OCI-M2 (cell line): Measurements from ENCODE around the gene AHRR.
"Not testable (repeated sequence)": the region's sequence is repeated elsewhere in the genome, so short reads cannot be mapped to it uniquely, and the experiment has no call there.

ENCODE experiments used
- DNase-seq: peaks from one replicate; lab custom pipeline; 2025; ENCODE audit not compliant: unreplicated experiment; lab: John Stamatoyannopoulos, UW

The AHRR gene

DNA sequence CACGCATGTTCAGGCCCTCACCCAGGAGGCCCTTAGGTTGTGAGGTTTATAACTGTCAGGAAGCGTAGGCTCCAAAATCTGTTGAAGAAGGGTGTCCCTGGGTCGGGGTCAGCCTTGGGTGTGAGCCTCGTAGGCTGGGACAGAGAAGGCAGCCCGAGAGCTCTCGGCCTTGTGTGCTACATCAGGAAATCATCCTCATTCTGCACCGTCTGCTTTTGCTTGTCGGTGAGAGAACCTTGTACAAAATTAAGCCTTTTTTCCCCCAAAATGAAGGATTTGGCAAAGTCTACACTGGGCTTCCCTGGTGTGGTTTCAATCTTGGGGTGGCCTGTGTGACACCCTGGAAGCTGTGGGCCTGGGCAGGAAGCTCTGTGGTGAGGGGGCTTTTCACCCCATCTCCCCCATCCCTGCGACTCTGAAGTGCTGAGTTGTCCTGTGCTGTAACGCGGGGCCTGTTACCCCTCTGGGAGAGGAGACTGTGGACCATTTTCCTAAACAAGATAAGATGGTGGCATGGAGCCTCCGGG, 55.3 kb downstream of the AHRR start:
- no peak for DNase-seq

DNA sequence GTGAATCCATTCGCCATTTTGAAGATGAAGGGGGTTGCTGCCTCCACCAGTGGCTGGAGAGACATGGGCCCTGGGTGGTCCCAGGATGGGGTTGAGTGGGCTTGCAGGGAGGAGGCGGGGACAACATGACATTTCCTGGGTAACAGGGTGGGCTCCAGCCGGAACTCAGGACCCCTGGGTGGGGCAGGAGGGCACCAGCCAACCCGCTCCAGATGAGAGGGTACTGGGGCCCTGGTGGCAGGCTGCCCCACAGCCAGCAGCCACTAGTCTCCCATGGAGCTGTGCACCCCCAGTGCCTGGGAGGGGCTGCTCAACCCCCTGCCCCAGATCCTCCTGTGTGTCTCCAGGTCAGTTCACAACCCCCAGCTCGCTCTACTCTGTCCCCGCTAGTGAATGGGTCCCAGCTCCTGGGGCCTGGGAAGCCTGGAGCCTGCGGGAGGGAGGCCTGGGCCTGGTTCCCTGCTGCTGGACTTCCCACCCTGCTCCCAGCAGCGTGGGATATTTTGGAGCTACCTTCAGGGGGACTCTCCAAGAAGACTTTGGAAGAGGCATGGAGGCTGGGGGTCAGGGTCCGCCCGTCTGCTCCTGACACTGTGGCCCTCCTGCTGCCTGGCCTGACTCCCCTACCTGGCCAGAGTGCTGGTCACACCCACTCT, 55.9 kb downstream of the AHRR start:
- no peak for DNase-seq

DNA sequence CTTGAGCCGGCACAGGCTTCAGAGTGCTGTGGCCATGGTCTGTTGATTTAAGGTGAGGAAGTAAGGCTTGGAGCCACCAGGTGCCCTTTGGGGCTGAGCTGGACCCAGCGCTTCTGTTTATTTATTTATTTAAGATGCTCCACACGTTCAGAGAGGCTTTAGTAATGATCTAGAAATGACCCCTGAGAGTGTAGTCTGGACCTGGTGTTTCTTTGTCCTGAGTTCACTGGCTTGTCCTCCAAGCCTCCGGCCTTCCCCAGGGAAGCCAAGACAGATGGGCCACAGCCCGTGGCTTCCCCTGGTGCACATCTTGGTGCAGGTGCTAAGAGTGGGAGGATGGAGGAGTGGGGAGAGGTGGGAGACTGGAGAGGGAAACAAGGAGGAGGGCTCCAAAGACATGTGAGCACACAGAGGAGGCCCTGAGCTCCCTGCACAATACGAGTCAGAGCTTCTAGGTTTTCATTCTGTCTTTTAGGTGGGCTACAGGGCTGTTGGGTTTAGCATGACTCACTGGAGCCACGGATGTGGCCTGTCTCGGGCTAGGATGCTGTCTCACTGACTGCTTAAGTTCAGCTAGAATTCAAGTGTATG, 56.9 kb downstream of the AHRR start:
- no peak for DNase-seq

DNA sequence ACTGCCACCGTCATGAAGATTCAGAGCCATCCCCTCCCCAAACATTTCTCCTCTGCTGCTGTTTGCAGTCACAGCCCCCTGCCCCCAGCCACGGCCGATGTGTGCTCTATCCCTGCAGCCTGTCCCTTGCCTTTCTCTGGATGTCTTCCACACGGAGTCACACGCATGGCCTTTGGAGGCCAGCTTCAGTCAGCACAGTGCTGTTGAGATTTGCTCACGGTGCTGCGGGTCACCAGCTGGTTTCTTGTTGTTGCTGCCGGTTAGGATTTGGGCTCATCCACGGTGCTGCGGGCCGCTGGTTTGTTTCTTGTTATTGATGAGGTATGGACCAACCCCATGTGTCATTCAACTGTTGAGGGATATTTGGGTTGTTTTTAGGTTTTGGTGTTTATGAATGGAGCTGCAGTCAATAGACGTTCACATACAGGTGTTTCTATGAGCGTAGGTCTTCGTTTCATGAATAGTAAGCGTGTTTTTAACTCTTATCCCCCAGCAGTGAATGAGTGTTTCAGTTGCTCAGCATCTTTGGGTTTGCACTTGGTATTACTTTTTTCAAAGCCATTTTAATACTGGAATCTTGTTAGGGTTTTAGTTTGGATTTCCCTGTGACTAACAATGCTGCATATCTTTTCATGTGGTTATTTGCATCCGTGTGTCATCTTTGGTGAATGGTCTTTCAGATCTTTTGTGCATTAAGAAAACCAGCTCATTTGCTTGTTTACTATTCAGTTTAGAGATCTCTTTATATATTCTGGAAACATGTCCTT, 57.6 kb downstream of the AHRR start:
- DNase-seq, result no peak

DNA sequence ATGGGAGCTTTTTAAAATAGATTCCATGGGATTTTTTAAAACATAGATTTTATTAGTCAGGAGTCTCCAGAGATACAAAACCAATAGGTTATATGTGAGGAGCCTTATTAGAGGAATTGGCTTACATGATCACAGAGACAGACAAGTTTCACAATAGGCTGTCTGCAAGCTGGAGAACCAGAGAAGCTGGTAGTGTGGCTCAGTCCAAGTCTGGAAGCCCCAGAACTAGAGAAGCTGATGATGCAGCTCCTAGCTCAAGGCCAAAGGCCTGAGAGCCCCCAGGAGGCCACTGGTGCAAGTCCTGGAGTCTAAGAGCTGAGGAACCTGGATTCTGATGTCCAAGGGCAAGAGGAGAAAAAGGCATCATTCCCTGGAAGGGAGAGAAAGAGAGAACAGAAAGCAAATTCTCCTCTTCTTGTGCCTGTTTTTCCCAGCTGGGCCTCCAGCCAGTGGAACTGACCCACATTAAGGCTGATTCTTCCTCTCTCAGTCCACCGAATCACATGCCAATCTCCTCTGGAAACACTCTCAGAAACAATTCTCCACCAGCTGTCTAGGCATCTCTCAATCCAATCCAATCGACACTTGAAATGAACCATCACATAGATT, 59.3 kb downstream of the AHRR start:
- DNase-seq, result no peak

DNA sequence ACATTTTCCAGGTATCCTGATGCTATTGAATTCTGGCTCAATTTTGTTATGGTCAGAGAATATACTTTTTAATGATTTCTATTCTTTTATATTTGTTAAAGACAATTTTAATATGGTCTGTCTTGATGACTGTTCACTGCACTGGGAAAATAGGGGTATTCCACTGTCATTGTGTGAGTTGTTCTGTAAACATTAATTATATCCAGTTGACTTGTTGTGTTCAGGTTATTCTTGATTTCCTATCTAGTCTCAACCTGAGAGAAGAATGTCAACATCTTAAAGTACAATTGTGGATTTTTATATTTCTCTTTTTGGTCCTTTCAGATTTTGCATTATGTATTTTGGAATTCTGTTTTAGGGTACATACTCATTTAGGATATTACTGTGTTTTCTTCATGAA, 61.6 kb downstream of the AHRR start:
- DNase-seq, result no peak

DNA sequence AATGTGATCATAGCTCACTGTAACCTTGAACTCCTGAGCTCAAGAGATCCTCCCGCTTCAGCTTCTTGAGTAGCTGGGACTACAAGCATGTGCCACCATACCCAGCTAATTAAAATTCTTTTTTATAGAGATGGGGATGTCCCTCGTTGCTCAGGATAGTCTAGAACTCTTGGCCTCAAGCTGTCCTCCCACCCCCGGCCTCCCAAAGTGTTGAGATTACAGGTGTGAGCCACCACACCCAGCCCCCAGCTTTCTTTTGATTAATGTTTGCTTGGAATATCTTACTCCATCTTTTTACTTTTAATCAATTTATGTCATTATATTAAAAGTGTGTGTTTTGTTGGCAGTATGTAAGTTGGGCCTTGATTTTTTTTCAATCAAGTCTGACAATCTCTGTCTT, 62.1 kb downstream of the AHRR start:
- no peak for DNase-seq

DNA sequence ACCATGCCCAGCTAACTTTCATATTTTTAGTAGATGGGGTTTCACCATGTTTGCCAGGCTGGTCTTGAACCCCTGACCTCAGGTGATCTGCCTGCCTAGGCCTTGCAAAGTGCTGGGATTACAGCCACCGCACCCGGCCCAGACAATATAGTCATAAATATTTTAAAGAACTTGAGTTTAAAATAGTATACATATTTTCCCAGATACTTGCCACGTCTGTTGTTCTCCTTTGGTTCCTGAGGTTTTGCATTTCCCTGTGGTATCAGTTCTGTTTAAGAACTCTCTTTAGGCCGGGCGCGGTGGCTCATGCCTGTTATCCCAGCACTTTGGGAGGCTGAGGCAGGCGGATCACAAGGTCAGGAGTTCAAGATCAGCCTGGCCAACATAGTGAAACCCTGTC, 63.1 kb downstream of the AHRR start:
- DNase-seq, result not testable (repeated sequence)

DNA sequence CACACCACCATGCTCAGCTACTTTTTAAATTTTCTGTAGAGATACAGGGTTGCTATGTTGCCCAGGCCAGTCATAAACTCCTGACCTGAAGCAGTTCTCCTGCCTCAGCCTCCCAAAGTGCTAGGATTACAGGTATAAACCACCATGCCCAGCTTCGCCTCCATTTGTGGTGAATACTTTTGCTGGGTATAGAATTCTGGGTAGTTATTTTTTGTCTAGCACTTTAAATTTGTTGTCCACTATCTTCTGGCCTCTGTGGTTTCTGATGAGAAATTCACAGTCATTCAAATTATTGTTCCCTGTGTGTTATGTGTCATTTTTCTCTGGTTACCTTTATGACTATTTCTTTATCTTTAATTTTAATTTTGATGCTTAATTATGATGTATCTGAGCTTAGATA, 63.8 kb downstream of the AHRR start:
- no peak for DNase-seq

DNA sequence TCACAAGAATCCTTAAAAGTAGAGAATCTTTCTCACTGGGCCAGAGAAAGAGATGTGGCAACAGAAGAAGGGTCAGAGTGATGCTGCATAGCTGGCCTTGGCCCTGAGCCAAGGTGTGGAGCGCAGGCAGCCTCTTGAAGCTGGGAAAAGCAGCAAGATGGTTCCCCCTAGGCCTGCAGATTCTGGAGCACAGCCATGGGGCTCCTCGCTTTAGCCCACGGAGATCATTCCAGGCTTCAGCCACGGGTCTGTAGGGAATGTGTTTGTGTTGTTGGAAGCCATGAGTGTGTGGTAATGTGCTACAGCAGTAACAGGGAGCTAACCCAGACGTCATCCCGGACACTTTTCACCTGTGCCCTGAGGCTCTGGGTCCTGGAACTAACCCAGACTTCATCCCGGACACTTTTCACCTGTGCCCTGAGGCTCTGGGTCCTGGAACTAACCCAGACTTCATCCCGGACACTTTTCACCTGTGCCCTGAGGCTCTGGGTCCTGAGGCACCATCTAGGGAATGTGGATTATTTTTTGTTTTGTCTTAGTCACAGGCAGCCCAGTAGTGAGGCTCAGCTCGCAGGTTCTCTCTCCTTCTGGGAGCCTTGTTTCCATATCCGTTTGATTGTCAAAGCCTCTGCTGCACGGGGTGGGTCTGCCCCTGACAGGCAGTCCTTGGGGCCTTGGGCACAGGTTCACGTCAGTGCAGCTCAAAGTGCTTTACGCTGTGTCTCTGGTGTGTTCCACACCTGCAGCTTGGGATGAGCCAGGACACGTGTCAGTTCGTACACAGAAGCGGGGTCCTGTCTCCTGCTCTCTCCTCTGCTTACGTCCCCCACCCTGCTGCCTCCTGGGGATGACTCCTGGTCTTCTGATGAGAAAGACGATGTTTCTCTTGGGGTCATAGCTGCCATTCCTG, 65.2 kb downstream of the AHRR start:
- DNase-seq, result no peak

DNA sequence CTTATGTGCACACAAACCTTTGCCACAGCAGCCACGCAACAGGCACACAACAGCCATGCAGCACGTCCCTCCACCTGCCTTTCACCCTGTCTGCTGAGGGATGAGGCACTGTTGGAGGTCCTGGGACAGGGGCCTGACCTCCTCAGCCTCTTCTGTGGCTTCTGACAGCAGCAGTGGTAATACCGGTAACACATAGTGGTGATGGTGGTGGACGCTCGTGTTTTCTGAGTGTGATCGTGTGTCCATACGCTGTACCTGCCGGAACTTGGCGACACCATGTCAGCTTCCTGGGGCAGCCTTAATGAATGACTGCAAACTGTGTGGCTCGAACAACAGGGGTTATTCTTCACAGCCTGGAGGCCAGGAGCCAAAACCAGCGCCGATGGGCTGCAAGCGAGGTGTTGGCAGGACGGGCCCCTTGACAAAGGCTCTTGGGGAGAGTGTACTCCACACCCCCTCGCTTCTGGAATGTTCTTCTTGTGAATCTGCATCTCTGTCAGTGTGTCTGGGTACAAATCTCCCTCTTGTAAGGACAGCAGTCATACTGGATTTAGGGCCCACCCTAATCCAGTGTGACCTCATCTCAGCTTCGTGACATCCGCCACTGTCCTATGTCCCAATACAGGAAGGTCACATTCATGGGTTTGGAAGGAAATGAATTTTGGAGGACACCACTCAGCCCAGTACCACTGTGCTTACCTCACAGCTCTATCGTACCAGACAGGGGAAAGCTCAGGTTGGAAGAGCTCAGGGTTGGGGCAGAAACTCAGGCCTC, 66.2 kb downstream of the AHRR start:
- DNase-seq, result no peak

DNA sequence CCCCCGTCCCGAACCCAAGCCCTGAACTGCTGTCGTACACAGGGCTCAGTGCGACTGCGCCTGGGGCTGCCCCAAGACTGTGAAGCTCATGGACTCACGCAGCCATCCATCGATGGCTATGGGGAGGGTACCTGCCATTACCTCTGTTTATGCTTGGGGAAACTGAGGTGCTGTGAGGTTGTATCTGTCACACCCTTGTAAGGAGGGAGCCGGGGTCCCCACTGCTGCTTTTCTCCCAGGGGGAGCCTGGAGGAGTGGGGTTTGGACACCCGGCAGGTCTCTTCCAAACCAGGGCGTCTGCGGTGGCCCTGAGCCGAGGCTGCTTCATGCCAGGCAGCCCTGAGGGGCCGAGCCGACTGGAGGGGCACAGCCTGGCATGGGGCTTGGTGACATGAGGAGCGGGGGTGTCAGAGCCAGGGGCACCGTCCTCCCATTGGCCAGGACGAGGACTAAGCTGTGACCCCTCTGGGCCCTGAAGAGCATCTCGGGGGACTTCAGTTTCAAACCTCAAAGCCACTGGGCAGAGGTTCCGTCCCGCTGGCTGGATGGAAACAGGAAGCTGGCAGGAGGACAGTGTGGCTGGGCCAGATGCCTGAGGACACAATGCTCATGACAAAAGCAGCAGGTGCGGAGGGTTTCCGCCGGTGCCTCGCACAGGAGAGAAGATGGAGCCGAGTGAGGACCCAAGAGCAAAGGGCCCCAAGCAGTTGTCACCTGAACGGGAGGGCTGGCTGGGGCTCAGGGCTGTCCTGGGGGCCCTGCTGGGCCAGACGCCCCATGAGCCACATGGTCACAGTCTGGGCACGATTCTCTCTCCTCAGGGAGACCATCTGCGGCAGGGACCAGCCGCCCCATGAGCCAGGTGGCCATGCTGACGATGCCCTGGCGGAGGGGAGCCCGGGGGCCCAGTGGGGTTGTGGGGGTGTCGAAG, 67.0 kb downstream of the AHRR start:
- no peak for DNase-seq

DNA sequence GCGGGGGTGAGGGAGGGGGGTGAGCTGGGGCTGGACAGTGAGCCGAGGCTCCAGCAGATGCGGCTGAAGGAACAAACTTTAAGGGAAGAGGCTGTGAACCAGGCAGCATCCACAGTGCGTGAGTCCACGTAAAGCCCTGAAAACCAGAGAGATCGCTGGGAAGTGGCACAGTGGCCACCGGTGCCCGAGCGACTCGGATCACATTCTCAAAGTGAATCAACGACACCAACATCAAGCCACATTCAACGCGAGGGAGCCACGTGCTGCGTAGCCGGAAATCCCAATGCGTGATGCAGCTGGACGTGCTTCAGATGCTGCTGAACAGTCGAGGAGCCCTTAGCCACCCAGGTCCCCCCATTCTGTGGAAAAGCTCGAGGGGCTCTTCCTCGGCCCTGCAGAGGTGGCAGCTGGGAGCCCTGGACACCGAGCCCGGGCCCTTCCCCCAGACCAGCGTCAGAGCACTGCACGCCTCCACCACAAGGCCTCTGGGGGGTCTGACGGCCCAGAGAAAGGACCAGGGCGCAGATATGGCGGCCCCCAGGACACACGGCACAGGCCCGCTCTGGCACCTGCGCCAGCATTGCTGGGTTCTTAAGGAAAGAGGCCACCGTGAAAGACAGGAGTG, 67.8 kb downstream of the AHRR start:
- no peak for DNase-seq

DNA sequence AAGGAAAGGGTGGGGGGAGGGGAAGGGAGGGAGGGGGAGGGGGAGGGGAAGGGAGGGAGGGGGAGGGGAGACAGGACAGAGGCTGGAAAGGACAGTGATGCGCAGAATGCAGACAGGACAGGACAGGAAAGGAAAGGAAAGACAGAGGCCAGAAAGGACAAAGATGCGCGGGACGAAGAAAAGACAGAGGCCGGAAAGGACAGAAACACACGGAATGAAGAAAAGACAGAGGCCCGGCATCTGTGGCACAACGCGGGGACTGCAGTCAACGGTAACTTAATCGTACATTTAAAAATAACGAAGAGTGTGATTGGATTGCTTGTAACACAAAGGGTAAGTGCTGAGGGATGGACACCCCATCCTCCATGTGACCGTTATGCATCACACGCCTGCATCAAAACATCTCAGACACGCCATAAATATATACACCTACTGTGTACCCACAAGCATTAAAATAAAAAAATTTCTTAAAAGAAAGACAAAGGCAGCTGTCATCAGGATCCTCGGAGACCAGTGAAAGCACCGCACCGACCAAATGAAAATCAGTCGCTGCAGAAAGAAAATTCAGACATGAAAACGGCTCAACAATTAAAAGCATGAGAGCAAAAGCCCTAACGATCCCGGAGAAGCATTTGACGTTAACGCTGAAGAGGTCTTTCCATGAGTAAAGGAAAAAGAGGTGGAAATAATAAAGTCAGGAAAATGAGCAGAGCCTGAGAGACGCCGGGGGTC, 68.5 kb downstream of the AHRR start:
- no peak for DNase-seq

DNA sequence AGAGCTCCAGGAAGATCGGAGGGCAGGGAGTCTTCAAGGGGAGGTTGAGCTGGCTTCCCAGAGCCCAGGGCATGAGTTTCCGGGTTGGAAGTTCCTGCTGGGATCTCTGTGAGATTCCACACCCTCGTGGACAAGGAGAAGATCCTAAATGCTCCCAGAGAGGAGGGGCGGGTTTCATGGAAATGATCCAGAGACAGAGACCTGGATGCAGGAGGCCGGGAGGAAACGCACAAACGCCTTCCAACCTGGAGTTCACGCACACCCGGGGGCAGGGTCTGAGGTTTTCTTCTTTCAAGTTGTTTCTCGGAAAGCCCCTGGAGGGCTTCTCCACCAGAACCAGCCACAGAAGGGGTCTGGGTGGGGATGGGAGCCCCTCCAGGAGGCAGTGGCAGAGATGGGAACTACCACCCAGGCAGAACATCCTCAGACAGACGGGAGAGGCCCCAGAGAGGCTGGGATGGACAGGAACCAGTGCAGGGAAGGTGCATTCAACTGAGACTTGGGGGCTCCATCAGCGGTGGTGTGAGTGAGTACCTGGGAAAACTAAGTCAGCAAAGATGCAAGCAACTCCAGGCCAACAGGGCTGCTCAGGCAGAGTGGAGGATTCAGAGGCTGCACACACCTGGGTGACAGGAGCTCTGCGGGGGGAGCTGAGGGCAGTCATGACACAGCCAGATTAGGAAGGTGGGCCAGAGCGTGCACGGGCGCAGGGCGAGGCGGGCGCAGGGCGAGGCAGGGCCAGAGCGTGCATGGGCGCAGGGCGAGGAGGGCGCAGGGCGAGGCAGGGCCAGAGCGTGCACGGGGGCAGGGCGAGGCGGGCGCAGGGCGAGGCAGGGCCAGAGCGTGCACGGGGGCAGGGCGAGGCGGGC, 69.3 kb downstream of the AHRR start:
- DNase-seq, result no peak

DNA sequence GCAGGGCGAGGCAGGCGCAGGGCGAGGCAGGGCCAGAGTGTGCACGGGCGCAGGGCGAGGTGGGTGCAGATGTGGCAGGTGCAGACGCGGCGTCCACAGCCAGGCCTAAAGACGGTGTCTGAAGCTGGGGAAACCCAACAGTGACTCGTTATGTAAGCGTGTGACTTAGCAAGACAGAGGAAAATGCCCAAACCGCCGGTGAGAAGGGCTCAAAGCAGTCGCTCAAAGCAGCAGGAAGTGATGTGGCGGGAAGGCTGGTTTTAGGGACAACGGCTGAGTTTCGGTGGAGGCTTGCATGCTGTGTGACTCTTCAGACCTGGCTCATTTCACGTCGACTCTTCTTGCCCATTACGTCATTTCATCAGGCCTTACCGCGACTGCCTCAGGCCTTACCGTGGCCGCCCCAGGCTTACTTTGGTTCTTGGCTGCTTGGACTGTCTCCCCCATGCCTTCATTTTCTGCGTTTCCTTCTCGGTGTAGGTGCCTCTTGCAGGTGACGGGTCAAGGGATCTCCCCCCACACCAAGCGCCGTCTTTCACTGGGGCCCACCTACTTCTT, 71.0 kb downstream of the AHRR start:
- DNase-seq, result no peak
